ENCODE measurements around the gene UPK3A. TPM values are rescaled to one million over a fixed set of nuclear protein-coding genes. Genes with fewer than 3 reads are reported as not detected.

UPK3A gene
- total and polyA plus RNA-seq, 2 of the 13 experiments (the other 11 are each of a cell fraction or from before 2014, with no cell fraction given) = 10.5 to 13.8 TPM

DNA sequence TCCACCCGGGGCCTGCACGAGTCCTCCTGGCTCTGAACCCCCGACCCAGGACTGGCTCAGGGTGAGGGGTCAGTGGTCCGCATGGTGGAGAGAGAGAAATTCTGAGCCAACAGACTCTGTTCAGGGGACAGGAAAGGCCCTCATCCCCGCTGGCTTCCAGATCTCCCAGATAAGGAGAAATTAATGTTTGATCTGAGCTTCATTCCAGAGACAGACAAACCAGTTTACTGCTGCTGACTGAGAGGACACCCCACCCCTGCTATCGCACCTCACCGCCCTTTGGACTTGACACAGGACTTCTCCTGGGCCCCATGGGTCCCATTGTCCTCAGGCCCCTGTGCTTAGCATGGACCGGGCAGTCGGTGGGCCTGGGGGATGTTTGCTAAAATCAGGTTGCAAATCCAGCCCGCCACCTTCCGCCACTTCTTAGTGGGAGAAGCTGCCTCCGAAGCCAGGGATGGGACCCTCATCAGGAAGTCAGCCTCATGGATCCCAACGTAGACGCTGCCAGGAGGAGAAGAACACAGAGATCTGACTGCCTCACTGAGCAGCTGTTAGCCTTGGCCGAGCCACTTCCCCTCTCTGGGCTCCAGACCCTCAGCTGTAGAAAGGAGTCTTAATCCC is 11.2 kb upstream of the UPK3A start (continued):
- TF ChIP-seq SAFB2 (CRISPR knock-in tag; IDR thresholded peaks at IDR 0.05; ENCODE audit: borderline replicate concordance, low read depth) (no peak), DMAP1 (CRISPR knock-in tag; IDR thresholded peaks at IDR 0.05) (peak; percentile 68; the same call in 1 of the 2 replicates), ZNF326 (CRISPR knock-in tag; IDR thresholded peaks at IDR 0.05; ENCODE audit: borderline replicate concordance) (no peak), ARNTL (CRISPR knock-in tag; IDR thresholded peaks at IDR 0.05) (peak; percentile 65), ETV6 (CRISPR knock-in tag; conservative IDR thresholded peaks at IDR 0.05) (0 out of 2 replicates have a peak, but pooled peaks have one; percentile 1), ZBTB42 (CRISPR knock-in tag; IDR thresholded peaks at IDR 0.05) (0 out of 2 replicates have a peak, but pooled peaks have one; percentile 75), TBP (CRISPR knock-in tag; IDR thresholded peaks at IDR 0.05) (no peak), HCFC1 (IDR thresholded peaks at IDR 0.05; ENCODE audit: low read depth, low read length) (no peak), KDM4B (CRISPR knock-in tag; IDR thresholded peaks at IDR 0.05) (peak; percentile 22; the same call in 1 of the 2 replicates), HDAC2 (CRISPR knock-in tag; IDR thresholded peaks at IDR 0.05) (peak; percentile 97), SP5 (CRISPR knock-in tag; IDR thresholded peaks at IDR 0.05; ENCODE audit: borderline replicate concordance, low read depth) (peak; percentile 78; the same call in 1 of the 2 replicates), EP300 (IDR thresholded peaks at IDR 0.05; ENCODE audit: low read depth in 2 of 2, low read length in 2 of 2) (peak; percentile 92 to 94; a peak in 3 of 4 replicates), EP300 (CRISPR knock-in tag; IDR thresholded peaks at IDR 0.05; ENCODE audit: borderline replicate concordance) (peak; percentile 93), ZNF432 (CRISPR knock-in tag; IDR thresholded peaks at IDR 0.05; ENCODE audit: borderline replicate concordance) (no peak), ZNF670 (CRISPR knock-in tag; IDR thresholded peaks at IDR 0.05; ENCODE audit: borderline replicate concordance) (0 out of 2 replicates have a peak, but pooled peaks have one; percentile 71), MIER3 (CRISPR knock-in tag; IDR thresholded peaks at IDR 0.05; ENCODE audit: borderline replicate concordance) (peak; percentile 52; the same call in 1 of the 2 replicates), GATAD2A (CRISPR knock-in tag; IDR thresholded peaks at IDR 0.05) (peak; percentile 92)
- TF ChIP-seq, protein P1, sequence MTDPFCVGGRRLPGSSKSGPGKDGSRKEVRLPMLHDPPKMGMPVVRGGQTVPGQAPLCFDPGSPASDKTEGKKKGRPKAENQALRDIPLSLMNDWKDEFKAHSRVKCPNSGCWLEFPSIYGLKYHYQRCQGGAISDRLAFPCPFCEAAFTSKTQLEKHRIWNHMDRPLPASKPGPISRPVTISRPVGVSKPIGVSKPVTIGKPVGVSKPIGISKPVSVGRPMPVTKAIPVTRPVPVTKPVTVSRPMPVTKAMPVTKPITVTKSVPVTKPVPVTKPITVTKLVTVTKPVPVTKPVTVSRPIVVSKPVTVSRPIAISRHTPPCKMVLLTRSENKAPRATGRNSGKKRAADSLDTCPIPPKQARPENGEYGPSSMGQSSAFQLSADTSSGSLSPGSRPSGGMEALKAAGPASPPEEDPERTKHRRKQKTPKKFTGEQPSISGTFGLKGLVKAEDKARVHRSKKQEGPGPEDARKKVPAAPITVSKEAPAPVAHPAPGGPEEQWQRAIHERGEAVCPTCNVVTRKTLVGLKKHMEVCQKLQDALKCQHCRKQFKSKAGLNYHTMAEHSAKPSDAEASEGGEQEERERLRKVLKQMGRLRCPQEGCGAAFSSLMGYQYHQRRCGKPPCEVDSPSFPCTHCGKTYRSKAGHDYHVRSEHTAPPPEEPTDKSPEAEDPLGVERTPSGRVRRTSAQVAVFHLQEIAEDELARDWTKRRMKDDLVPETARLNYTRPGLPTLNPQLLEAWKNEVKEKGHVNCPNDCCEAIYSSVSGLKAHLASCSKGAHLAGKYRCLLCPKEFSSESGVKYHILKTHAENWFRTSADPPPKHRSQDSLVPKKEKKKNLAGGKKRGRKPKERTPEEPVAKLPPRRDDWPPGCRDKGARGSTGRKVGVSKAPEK (CRISPR knock-in tag; IDR thresholded peaks at IDR 0.05; ENCODE audit: borderline replicate concordance) = no peak
- TF ChIP-seq, protein P2, sequence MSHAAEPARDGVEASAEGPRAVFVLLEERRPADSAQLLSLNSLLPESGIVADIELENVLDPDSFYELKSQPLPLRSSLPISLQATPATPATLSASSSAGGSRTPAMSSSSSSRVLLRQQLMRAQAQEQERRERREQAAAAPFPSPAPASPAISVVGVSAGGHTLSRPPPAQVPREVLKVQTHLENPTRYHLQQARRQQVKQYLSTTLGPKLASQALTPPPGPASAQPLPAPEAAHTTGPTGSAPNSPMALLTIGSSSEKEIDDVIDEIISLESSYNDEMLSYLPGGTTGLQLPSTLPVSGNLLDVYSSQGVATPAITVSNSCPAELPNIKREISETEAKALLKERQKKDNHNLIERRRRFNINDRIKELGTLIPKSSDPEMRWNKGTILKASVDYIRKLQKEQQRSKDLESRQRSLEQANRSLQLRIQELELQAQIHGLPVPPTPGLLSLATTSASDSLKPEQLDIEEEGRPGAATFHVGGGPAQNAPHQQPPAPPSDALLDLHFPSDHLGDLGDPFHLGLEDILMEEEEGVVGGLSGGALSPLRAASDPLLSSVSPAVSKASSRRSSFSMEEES (CRISPR knock-in tag; IDR thresholded peaks at IDR 0.05) = peak; percentile 73; the same call in 1 of the 2 replicates
- TF ChIP-seq, protein P3, sequence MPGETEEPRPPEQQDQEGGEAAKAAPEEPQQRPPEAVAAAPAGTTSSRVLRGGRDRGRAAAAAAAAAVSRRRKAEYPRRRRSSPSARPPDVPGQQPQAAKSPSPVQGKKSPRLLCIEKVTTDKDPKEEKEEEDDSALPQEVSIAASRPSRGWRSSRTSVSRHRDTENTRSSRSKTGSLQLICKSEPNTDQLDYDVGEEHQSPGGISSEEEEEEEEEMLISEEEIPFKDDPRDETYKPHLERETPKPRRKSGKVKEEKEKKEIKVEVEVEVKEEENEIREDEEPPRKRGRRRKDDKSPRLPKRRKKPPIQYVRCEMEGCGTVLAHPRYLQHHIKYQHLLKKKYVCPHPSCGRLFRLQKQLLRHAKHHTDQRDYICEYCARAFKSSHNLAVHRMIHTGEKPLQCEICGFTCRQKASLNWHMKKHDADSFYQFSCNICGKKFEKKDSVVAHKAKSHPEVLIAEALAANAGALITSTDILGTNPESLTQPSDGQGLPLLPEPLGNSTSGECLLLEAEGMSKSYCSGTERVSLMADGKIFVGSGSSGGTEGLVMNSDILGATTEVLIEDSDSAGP (CRISPR knock-in tag; IDR thresholded peaks at IDR 0.05; ENCODE audit: borderline replicate concordance) = peak; percentile 73
- TF ChIP-seq, protein P4, sequence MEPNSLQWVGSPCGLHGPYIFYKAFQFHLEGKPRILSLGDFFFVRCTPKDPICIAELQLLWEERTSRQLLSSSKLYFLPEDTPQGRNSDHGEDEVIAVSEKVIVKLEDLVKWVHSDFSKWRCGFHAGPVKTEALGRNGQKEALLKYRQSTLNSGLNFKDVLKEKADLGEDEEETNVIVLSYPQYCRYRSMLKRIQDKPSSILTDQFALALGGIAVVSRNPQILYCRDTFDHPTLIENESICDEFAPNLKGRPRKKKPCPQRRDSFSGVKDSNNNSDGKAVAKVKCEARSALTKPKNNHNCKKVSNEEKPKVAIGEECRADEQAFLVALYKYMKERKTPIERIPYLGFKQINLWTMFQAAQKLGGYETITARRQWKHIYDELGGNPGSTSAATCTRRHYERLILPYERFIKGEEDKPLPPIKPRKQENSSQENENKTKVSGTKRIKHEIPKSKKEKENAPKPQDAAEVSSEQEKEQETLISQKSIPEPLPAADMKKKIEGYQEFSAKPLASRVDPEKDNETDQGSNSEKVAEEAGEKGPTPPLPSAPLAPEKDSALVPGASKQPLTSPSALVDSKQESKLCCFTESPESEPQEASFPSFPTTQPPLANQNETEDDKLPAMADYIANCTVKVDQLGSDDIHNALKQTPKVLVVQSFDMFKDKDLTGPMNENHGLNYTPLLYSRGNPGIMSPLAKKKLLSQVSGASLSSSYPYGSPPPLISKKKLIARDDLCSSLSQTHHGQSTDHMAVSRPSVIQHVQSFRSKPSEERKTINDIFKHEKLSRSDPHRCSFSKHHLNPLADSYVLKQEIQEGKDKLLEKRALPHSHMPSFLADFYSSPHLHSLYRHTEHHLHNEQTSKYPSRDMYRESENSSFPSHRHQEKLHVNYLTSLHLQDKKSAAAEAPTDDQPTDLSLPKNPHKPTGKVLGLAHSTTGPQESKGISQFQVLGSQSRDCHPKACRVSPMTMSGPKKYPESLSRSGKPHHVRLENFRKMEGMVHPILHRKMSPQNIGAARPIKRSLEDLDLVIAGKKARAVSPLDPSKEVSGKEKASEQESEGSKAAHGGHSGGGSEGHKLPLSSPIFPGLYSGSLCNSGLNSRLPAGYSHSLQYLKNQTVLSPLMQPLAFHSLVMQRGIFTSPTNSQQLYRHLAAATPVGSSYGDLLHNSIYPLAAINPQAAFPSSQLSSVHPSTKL (CRISPR knock-in tag; IDR thresholded peaks at IDR 0.05) = peak; percentile 92
